ENCODE results near the gene RPL41.

RPL41 gene

DNA sequence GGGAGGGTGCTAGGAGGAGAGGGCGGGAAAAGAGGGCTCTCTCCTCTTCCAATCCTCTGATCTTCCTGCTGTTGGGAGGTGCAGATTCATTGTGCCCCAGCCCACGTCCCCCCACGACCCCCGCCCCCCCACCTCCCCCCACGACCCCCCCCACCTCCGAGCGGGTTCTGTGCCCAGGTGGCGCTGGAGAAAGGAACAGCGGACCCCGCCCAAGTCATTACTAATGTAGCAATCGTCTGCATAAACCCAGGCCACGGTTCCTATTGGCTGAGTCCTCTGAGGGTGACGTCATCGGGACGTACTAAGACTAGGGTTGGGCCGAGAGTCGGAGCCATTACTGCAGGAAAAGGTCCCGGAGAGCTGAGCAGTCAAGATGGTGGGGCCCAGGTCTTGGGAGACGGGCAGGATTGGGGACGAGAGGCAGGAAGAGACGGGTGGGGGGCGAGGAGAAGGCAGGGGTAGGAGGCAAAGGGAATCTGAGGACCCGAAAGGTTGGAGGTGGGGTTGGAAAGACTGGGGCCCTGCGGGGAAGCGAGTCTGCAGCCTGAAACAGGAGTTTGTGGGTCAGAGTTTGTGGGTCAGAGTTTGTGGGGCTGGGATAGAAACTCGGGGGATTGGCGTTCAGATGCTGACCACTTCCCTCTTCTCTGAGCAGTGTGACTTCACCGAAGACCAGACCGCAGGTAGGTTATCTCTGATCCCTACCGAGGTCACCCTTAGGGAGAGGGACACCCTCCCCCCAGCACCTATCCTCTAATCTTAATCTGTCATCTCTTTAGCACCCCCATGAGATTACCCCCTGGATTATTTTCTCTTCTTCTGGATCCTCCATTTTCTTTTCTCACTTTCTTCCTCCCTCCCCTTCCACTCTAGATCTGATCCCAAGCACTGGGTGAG, 41.8 kb downstream of the RPL41 start, which contains the start of gene MYL6:
MYL6 (plus strand) TSS at position 331 of the 897 bp plus-strand sequence; CDS start at position 374, 43 bp downstream.
- peak within 1 kb of the TSS; percentile 96 for H3K27ac ChIP-seq
- peaks cover 37% of the 10 kb centered on the region for H3K36me3 ChIP-seq
- H3K4me3 ChIP-seq (ENCODE audit: low read depth in 1 of 2, low read length in 1 of 2), result peak within 1 kb of the TSS; percentile 67 to 99
- TF ChIP-seq, protein P1, sequence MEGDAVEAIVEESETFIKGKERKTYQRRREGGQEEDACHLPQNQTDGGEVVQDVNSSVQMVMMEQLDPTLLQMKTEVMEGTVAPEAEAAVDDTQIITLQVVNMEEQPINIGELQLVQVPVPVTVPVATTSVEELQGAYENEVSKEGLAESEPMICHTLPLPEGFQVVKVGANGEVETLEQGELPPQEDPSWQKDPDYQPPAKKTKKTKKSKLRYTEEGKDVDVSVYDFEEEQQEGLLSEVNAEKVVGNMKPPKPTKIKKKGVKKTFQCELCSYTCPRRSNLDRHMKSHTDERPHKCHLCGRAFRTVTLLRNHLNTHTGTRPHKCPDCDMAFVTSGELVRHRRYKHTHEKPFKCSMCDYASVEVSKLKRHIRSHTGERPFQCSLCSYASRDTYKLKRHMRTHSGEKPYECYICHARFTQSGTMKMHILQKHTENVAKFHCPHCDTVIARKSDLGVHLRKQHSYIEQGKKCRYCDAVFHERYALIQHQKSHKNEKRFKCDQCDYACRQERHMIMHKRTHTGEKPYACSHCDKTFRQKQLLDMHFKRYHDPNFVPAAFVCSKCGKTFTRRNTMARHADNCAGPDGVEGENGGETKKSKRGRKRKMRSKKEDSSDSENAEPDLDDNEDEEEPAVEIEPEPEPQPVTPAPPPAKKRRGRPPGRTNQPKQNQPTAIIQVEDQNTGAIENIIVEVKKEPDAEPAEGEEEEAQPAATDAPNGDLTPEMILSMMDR (IDR thresholded peaks at IDR 0.05), result peak; percentile 8
- H3K4me1 ChIP-seq (ENCODE audit: control insufficient read depth in 1 of 2, insufficient read depth in 1 of 2, low read depth in 1 of 2, low read length in 1 of 2), result peaks cover 44 to 52% of the 10 kb centered on the region in 2 experiments
- H3K27me3 ChIP-seq, result no peaks in the 10 kb centered on the region
- no peaks in the 10 kb centered on the region for H3K9me3 ChIP-seq

DNA sequence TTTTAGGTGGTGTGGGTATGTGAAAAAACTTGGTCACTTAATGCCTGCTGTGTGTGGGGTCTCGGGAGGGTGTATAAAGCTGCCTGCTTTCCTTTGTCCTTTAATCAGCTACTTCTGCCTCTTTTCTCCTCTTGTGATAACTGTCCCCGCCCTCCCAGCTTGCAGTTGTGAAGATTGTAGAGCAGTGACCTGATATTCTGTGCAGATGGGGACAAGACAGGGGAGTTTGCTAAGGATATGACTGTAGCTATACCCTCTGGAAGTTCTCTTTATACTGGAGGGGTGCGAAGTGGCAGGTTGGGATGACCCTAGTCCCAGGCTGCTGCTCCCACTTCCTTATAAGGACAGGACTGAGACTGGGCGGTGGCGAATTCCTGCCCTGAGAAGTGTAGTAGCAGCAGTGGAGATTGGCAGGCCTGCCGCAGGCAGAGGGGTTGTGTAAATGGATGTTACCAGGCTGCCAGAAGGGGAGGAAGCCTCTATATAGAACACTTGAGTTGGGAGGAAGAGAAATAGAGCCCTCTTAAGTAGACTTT, 42.6 kb downstream of the RPL41 start:
- Histone ChIP-seq H3K4me1 (ENCODE audit: control insufficient read depth in 1 of 2, insufficient read depth in 1 of 2, low read depth in 1 of 2, low read length in 1 of 2) (peaks cover 44 to 50% of the 10 kb centered on the region in 2 experiments), H3K36me3 (peaks cover 45% of the 10 kb centered on the region), H3K27ac (peak overlapping the region; percentile 96), H3K27me3 (no peaks in the 10 kb centered on the region), H3K9me3 (no peaks in the 10 kb centered on the region), H3K4me3 (ENCODE audit: low read depth in 1 of 2, low read length in 1 of 2) (peak overlapping the region; percentile 67 to 99)
- TF ChIP-seq, protein P1 (IDR thresholded peaks at IDR 0.05), result no peak

DNA sequence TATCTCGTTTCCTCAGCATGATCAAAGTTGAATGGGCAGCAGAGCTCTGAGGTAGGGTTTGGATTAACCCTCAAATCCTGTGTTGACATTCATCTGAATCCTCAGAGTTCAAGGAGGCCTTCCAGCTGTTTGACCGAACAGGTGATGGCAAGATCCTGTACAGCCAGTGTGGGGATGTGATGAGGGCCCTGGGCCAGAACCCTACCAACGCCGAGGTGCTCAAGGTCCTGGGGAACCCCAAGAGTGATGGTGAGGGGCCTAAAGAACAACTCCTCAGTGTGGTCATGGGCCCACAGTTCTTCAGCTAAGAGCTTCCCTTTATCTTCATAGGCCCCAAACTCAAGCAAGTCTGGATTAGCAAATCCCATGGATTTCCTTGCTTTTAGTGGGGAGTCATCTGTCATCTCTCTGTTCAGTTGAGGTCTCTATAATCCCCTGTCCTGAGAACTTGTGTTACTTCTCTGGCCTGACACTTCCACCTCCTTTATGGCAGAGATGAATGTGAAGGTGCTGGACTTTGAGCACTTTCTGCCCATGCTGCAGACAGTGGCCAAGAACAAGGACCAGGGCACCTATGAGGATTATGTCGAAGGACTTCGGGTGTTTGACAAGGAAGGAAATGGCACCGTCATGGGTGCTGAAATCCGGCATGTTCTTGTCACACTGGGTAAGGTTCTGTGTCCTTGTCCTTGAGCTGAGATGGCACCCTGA, 43.2 kb downstream of the RPL41 start:
- peaks cover 51% of the 10 kb centered on the region for H3K36me3 ChIP-seq
- no peaks in the 10 kb centered on the region for H3K9me3 ChIP-seq
- H3K27ac ChIP-seq, result peak overlapping the region; percentile 96
- TF ChIP-seq, protein P1 (IDR thresholded peaks at IDR 0.05), result no peak
- no peaks in the 10 kb centered on the region for H3K27me3 ChIP-seq
- peak overlapping the region; percentile 67 to 99 for H3K4me3 ChIP-seq (ENCODE audit: low read depth in 1 of 2, low read length in 1 of 2)
- peaks cover 44 to 50% of the 10 kb centered on the region in 2 experiments for H3K4me1 ChIP-seq (ENCODE audit: control insufficient read depth in 1 of 2, insufficient read depth in 1 of 2, low read depth in 1 of 2, low read length in 1 of 2)

DNA sequence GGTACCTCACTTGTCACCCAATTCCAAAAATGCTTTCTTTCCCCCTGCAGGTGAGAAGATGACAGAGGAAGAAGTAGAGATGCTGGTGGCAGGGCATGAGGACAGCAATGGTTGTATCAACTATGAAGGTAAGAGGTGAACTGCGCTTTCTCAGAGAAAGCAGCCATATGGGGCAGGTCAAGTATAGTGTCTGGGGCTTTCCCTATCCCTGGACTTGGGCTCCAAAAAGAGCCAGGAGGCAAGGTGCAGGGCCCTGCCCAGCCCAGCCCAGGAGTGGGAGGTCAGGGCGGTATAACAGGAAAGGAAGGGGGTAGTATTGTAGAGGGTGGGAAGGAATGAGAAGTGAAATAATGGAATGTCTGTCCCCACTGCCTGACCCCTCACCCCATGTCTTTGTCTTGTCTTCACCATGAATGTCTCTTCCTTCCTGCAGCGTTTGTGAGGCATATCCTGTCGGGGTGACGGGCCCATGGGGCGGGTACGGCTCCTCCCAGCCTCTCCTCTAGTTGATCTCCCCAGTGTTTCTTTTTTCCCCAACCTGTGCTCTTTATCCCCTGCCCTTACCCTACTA, 43.8 kb downstream of the RPL41 start:
- Histone ChIP-seq H3K4me3 (ENCODE audit: low read depth in 1 of 2, low read length in 1 of 2) (peak overlapping the region; percentile 67 to 99), H3K36me3 (peaks cover 57% of the 10 kb centered on the region), H3K9me3 (no peaks in the 10 kb centered on the region), H3K4me1 (ENCODE audit: control insufficient read depth in 1 of 2, insufficient read depth in 1 of 2, low read depth in 1 of 2, low read length in 1 of 2) (peaks cover 44 to 50% of the 10 kb centered on the region in 2 experiments), H3K27ac (peak overlapping the region; percentile 96), H3K27me3 (no peaks in the 10 kb centered on the region)
- TF ChIP-seq, protein P1 (IDR thresholded peaks at IDR 0.05), result no peak

All from neutrophil (primary cell).